ENCODE measurements around the gene PARD3B.

Gene PARD3B

DNA sequence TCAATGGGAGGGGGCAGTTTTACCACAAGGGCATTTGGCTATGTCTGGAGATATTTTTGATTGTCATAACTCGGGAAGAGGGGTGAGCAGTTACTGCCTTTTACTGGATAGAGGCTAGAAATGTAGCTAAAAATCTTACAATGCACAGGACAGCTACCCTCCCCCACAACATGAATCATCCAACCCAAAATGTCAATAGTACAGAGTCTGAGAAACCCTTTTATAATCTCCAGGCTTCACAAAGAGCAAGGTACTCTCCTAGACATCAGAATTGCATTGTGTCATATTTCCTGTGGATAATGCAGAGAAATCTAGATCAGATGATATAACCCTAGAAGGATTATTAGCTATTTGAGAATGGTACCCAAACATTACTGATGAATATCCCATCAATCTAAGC lies 859.9 kb downstream of the PARD3B start:
- DNase-seq (ENCODE audit: low read depth): no peak

DNA sequence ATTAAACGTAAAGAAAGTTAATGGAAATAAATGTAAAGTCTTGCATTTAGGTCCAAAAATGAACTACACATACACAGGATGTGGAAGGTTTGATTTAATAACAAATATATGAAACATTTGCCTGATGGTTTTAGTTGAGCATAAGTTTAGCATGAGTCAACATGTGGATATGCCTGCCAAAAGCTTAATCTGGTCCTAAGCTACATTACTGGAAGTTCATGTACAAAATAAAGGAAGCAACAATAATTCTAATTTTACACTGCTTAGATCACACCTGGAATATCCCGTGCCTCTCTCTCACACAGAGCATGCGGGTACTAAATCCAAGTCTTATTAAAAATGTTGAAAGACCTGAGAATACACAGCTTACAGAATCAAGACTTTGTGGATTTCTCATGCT lies 860.5 kb downstream of the PARD3B start:
- DNase-seq (ENCODE audit: low read depth): no peak

DNA sequence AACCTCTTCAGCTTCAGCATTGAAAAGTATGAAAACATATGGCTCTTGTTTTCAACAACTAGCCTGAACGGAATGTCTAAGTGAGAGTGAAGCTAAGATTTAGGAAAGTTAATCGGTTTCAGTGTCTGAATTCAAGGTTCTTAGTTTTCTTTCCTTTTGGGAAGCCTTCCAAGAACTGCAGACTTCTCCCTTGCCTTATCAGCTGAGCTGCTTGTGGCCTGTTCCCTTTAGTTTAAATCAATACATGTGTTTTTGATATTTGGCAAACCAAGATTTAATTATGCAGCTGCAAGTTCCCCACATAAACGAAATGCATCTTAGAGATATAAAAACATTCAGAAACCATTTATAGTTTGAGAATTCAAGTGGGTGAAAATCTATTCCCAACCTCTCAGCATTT lies 862.7 kb downstream of the PARD3B start:
- no peak for DNase-seq (ENCODE audit: low read depth)

DNA sequence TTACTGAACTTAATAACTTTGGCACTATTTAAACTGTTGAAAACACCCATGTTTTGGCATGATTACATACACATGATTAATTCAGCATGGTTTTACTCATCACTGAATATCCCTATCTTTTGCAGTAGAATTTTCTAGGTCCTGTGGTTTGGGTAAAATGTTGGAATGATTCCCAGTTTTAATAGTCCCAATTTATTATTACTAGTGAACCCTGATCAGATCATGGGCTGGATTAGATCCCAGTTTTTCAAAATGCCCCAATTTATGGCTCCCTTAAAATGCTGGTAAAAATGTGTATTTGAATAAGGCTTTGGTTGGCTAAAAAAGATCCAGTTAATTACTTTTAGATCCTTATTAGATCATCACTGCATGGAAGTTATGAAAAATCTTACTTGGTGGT lies 863.4 kb downstream of the PARD3B start:
- DNase-seq (ENCODE audit: low read depth): no peak

DNA sequence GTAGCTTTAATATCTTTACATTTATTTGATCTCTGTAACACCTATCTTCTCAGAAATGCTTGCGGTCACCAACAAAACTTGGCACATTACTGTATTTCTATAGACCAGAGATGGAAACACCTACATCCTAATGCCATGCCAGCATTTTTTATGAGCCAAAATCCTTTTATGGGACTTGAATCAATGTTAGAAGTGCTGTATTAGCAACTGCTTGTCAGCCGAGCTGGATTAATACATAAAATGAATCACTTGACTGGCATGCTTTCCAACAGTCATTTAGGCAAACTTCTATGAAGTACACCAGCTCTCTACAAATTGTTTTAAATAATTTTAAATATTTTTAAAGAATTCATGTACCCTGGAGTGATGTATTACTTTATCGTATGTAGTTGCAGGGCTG lies 864.1 kb downstream of the PARD3B start:
- DNase-seq (ENCODE audit: low read depth): no peak

DNA sequence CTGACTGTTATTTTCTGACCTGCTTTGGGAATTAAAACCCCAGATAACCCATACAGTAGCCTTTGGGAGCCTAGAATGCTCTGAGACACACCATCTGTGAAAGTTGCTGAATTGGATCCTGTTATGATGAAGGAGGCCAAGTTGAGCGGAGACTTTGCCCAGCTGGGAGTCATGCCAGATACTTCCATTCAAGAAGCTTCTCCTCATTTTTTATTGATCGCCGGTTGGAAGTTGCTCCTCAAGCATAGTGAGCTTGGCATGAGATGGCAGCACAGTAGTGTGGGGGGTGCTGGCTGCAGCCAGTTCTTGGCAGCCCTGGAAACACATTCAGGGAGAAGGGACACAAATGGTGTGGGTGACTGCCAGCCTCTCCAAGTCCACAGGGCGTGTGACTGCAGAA lies 866.3 kb downstream of the PARD3B start:
- DNase-seq (ENCODE audit: low read depth): no peak

DNA sequence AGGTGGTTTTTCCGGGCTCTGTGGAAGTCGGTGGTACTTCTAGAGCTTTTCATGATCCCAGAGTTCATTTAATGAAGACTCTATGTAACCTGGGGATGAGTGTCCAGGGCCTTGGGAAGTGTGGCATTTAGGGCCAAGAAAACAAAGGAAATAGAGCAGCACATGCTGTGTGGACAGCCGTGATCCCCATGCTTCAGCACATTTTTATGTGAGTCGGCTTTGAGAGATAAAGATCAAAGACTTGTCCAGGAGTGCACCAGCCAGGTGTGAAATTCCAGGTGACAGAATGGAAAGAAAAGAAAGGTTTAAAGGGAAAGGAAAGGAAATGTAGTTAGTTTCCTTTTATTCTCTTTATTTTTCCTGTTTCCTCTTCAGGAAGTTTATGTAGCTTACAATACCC lies 879.1 kb downstream of the PARD3B start:
- DNase-seq (ENCODE audit: low read depth): no peak

DNA sequence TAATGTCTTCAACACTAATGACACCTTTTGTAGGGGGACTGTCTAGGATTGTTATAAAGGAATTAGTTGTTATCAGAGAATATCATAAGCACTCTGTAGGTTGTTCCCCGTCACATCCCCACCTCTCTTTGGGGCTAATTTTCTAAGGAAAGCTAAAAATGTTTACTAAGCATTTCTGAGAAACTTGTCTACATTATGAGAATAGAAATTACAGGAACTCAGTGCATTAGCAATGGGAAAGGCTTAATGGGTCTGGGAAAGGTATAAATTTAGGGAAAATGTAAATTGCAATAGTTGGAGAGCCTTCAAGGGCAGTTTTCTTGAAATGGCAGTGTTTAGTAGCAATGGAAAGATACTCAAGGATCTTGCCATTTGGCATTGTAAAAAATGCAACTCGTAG lies 879.8 kb downstream of the PARD3B start:
- DNase-seq (ENCODE audit: low read depth): no peak

DNA sequence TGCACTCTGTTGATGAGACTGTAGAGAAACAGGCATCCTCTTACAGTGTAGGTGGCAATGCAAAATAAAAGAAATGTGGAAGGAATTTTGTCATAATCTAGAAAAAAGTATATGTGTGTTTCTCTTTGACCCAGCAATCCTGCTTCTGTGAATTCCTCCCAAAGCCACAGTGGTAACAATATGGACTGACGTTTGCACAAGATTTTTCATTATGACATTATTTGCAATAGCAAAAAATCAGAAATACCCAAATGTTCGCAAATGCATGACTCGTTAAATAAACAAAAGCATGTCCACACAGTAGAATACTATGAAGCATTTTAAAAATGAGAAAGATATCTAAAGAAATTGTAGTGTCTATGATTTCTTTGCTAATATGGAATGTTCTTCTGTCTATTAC lies 881.8 kb downstream of the PARD3B start:
- DNase-seq (ENCODE audit: low read depth): no peak

DNA sequence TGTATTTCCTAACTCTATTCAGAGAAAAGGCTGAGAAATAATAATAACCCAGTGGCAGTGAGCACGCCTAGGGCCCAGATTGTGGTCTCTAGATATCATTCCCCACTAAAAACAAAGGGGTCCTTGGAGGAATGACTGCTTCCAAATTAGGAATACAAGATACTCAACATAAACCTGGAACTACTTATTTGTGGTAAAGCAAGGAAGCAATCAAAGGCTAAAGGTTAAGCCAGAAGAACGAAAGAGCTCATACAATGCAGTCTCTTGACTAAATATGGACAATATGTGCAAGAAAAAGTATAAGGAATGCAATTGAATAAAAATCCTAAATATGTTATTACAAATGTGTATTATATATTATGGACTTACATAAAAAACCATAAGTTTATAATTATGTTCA lies 883.5 kb downstream of the PARD3B start:
- DNase-seq (ENCODE audit: low read depth): no peak

DNA sequence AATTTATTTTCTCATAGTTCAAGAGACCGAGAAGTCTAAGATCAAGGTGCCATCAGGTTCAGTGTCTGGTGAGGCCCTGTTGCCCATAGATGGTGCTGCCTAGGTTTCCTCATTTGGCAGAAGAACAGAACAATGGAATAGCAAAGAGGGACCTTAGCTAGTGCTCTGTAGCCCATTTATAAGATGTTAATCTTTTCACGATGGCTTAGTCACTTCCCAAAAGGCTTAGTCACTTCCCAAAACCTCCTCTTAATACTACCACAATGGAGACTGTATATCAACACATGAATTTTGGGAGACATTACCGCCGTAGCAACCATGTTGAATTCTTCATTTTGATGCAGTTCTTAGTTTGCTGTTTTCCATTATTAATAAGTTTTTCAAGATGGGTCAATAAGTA lies 890.7 kb downstream of the PARD3B start:
- DNase-seq (ENCODE audit: low read depth): no peak

DNA sequence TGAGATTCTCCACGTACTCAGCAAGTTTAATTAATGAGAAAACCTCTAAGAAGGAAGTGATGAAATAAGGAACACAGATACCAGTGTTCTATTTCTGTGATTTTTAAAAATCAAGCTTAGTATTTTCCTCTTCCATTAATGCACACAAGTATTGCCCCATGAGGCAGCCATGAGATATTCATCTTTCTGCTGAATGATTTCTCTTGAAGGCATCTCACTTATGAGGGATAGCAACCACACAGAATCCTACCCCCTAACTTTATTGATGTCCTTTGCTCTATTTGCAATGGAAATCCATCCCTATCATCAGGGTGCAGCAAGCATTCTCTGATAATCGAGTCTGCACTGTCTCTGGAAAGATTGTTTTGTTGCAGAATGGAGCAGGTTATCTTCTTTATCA lies 893.0 kb downstream of the PARD3B start:
- no peak for DNase-seq (ENCODE audit: low read depth)

DNA sequence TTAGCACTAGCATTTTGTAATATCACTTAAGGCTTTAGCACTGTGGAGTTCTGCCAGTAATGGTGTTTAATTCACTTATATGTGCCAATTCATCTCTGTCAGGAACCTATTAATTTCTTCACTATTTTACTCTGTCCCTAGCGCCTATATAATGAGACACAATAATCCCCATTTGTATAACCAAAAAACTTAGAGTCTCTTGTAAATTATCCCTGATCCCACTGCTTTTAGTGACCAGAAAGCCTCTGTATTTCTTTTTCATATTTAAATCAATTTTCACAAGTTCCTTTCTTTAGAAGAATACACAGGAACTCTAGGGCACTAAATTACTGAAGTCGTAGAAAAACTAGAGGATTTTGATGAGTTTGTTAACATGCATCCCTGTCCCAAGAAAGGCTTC lies 894.3 kb downstream of the PARD3B start:
- no peak for DNase-seq (ENCODE audit: low read depth)

DNA sequence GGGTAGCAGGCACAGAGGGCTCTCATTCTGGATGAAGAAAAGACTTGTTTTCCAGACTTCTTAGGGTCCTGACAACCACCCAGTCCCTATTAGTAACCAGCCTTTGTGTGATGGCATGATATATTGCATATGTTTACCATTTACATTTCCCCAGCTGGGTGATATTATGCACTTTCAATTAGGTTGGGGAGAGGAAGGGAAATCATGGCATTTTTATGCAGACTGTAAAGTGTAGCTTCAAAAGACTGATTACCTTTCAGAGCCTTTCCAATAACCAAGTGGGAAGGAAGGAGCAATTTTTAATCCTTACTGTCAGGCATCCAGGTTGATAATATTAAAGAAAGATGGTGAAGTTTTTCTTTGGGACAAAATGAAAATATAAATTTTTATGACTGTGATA lies 896.2 kb downstream of the PARD3B start:
- DNase-seq (ENCODE audit: low read depth): no peak

DNA sequence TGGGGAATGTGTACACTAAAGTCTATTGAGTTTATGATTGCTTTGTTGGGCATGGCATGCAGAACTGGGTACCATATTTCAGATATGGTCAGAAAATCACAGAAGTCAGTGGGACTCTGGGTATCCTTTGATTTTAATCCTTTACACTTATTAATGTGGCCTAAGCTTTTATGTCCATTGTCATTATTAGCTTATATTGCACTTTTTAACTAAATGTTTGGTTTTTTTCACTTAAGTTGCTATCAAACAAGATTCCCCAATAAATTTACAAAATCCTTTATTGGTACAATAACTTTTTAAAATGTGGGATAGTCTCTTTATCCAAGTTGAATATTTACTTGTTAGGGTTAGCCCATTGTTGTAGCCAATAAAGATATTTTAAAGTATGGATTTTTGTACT lies 902.9 kb downstream of the PARD3B start:
- no peak for DNase-seq (ENCODE audit: low read depth)

DNA sequence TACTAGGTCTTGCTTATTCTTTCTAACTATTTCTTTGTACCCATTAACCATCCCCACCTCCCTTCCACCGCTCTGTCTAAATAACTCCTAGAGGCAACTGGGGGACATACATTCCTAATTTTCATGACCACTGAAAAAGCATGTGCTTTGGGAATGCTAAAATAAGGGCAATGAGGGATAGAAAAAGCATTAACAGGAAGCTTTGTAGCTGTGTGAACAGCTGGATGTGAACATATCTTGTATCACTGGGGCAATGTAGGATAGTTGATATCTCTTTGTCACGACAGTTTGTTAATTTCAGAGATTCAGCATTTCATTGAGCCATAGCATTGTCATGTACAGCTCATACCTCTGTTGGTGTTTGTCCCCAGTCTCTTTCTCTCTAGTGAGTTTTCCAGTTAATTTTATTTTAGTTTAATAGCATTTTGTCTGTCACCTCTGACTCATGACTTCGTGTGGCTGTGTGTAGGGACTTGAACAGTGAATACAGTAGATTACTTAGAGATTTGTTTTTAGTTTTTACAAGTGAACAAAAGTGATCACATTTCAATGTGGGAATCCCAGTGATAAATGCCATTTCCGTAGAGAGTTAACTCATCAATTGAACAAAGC lies 906.7 kb downstream of the PARD3B start:
- no peak for DNase-seq (ENCODE audit: low read depth)

DNA sequence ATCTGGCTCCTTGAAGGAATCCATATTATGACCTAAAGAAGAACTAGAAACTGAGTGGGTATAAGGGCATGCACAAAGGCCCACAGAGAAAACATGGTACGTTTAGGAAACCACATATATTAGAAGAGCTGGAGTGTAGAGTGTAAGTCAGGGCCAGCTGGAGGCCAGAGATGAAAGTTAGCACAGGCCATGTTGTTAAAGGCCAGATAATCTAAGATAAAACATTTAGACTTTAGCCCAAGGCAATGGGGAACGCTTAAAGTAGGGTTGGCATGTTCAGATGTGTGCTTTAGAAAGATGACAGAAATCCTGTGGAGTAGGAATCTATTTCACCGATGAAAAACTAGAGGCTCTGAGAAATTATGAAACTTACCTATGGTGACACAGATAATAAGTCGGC lies 907.9 kb downstream of the PARD3B start:
- DNase-seq (ENCODE audit: low read depth): no peak

DNA sequence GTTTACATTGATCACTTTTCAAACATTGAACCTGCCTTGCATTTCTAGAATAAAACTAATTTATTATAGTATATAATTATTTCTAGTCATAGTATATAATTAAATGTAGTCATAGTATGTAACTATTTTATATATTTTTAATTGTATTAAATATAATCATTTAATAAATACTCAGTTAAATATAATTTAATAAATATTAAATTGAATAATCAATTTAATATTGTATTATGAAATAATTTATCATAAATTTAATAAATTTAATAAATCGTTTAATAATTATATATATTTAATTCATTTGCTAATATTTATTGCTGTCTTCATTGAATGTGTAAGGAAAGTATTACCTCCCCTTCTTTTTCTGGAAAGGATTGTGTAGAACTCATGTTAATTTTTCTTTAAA lies 911.4 kb downstream of the PARD3B start:
- no peak for DNase-seq (ENCODE audit: low read depth)

DNA sequence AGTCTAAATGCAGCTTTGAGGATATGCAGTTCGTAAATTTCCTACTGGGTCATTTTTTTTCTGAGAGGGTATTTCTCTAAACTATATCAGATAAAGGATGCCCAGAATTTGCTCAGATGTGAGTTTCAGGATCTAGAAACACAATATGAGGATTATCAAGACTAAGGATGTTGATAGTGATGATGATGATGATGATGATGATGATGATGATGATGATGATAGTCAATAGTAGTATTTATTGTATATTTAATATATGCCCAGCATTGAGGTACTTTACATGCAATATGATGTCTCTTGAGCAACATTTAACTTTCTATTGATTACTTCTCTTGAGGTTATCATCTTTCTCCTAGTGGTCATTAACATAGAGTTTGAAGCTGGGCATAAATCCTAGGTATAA lies 914.9 kb downstream of the PARD3B start:
- no peak for DNase-seq (ENCODE audit: low read depth)

DNA sequence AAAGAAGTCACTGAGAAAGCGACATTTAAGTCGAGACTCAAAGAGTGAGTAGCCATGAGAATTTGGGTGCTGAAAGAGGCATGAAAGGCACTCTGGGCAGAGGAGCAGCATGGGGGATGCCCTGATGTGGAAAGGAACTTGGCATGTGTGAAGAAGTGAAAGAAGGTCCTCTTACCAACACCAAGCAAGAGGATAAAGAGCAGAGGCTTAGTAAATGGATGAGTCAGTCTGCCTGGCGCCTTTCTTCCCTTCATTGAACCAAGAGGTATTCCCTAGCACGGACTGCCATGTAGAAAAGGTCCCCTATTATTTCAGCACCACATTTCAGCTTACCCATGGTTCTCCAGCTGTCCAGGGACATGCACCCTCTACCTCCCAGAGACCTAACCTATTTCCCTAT lies 915.9 kb downstream of the PARD3B start:
- no peak for DNase-seq (ENCODE audit: low read depth)

DNA sequence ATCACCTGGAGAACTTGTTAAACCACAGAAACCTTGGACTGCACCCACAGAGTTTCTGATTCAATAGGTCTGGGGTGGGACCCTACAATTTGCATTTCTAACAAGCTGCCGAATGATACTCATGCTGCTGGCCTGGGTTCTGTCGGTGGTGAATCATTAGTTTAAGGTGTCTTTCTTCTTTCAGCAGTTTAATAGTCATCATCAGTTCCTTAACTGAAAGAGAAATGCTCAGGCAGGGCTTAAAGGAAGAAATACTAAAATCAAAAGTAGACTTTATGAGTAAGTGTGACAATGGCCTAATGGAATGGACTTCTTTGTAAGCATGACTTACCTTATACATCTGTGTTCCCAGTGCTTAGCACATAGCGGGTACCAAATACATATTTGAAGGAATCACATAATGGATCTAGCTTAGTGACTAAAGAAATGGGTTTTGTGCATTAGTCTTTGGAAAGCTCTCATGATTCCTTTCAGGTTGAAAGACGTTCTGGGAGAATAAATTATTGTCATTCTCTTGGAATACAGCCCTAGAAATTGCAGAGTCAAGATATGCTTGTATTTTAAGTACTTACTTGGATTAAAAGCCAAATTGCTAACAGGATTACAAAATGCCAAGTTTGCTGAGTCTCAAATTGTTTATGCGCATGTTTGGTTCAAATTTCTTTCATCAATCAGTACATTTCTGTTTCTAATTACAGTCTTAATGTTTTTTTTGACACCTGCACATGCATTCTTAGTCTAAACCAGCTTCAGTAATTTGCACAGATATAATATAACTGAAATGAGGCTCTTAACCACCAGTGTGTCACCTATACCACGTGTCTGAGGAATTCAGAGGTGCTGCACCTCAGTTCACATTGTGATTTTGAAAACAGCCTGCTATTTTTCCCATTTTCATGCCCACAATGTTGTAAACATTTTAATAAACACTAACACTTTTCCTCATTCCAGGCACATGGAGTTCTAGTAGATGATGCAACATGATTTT lies 916.7 kb downstream of the PARD3B start:
- no peak for DNase-seq (ENCODE audit: low read depth)

DNA sequence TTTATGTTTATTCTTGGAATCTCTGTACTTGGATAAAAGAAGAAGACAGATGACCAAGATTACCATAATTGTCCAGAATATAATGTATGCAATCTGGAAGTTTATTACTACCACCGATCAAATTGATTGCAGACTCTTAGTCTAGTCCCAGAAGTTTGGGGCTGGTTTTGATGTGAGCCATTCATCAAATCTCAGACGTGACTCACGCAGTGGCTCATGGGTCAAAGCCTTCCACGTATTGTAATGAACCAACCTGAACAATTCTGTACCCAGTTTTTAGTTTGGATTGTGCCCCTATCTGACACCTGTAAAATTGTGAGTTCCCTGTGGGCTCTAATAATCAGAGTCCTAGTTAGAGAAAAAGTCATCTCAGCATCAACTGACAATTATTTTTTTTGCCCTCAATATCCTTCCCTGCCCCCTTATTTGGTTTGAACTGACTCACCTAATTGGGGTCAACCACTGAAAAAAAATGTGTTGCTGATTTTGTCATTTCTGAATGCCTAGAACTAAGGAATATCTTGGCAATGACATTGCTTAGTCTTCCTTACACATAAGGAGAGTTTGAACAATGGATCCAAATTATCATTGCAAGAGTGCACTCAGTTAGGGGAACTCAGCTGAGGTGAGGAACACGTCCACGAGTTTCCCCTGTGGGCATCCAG lies 917.5 kb downstream of the PARD3B start:
- DNase-seq (ENCODE audit: low read depth): no peak

DNA sequence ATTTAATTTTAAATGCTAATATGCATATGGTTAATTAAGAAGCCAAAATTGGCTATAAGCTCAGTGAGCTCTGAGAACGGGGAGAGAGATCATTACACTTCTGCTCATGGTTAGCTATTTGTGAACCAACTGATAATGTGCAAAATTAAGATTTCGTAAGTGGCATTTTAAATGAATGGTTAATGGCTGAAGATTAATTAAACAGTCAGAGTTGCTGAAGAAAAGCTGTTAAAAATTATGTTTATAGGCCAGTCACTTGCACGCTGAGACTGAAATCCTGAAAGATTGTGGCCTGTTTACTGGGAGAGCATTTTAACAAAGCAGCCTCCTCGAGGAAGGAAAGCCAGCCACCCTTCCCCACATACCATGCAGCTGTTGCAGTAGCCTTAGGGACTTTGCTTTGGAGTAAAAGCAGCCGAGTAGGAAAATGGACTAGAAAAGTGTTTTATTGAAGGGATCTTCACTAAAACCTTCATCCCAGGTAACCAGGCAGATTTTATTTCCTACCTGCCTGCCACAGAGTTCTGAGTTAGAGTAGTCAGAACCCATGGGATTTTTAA lies 918.3 kb downstream of the PARD3B start:
- no peak for DNase-seq (ENCODE audit: low read depth)
